ENCODE measurements around the gene KCNN2.

The KCNN2 gene

GRCh38 chr5:114319821-114320220 lies 42.0 kb upstream of the KCNN2 start (continued):
- TF ChIP-seq ZNF394 (tag by site-specific recombination; IDR thresholded peaks at IDR 0.05; ENCODE audit: borderline replicate concordance) (no peak), ZFP69B (tag by site-specific recombination; IDR thresholded peaks at IDR 0.05) (no peak), ZSCAN30 (tag by site-specific recombination; IDR thresholded peaks at IDR 0.05) (no peak), ZNF621 (tag by site-specific recombination; IDR thresholded peaks at IDR 0.05) (no peak), ZBTB1 (tag by site-specific recombination; IDR thresholded peaks at IDR 0.05) (no peak), ZNF214 (tag by site-specific recombination; IDR thresholded peaks at IDR 0.05; ENCODE audit: borderline replicate concordance) (no peak), ZFHX2 (tag by site-specific recombination; conservative IDR thresholded peaks at IDR 0.05) (no peak)

- Histone ChIP-seq H3K36me3 (ENCODE audit: control insufficient read depth in 2 of 2, insufficient read depth in 1 of 2, low read length in 2 of 2) (no peaks in the 10 kb centered on the region), H3K4me3 (ENCODE audit: low read depth, low read length) (no peak overlapping the region), H3K4me1 (ENCODE audit: control insufficient read depth, insufficient read depth, low read length) (no peaks in the 10 kb centered on the region), H3K9me3 (ENCODE audit: control insufficient read depth, insufficient read depth, low read depth, low read length) (no peaks in the 10 kb centered on the region), H3K27ac (ENCODE audit: extremely low read depth, low read depth, low read length) (no peak overlapping the region)
- CTCF ChIA-PET: no interaction called here
- POLR2A ChIA-PET: no interaction called here
- TF ChIP-seq ZNF416 (tag by site-specific recombination; IDR thresholded peaks at IDR 0.05) (no peak), ZNF2 (tag by site-specific recombination; IDR thresholded peaks at IDR 0.05) (no peak), ZNF843 (tag by site-specific recombination; IDR thresholded peaks at IDR 0.05) (no peak), ZNF585B (tag by site-specific recombination; IDR thresholded peaks at IDR 0.05) (no peak), ZNF792 (tag by site-specific recombination; IDR thresholded peaks at IDR 0.05) (no peak), ZNF292 (tag by site-specific recombination; IDR thresholded peaks at IDR 0.05; ENCODE audit: borderline replicate concordance, low read depth) (no peak), ATF2 (tag by site-specific recombination; IDR thresholded peaks at IDR 0.05; ENCODE audit: low read depth) (0 out of 2 replicates have a peak, but pooled peaks have one; percentile 23)
Measured at GRCh38 chr5:114324282-114324681, 37.6 kb upstream of the KCNN2 start.

- no peak for TF ChIP-seq KLF8 (tag by site-specific recombination; IDR thresholded peaks at IDR 0.05)
- no peak for TF ChIP-seq ZNF391 (tag by site-specific recombination; IDR thresholded peaks at IDR 0.05; ENCODE audit: borderline replicate concordance, low read depth)
- no peak for TF ChIP-seq ZNF768 (tag by site-specific recombination; IDR thresholded peaks at IDR 0.05)
- ChIA-PET CTCF (no interaction called here), POLR2A (no interaction called here)
- Histone ChIP-seq H3K9me3 (ENCODE audit: control insufficient read depth, insufficient read depth, low read depth, low read length) (no peaks in the 10 kb centered on the region), H3K4me1 (ENCODE audit: control insufficient read depth, insufficient read depth, low read length) (no peaks in the 10 kb centered on the region), H3K27ac (ENCODE audit: extremely low read depth, low read depth, low read length) (no peak overlapping the region), H3K4me3 (ENCODE audit: low read depth, low read length) (no peak overlapping the region), H3K36me3 (ENCODE audit: control insufficient read depth in 2 of 2, insufficient read depth in 1 of 2, low read length in 2 of 2) (no peaks in the 10 kb centered on the region)
Measured at GRCh38 chr5:114325541-114325940, 36.3 kb upstream of the KCNN2 start.

- H3K27ac ChIP-seq (ENCODE audit: extremely low read depth, low read depth, low read length): no peak overlapping the region
- CTCF ChIA-PET: no interaction called here
- H3K4me1 ChIP-seq (ENCODE audit: control insufficient read depth, insufficient read depth, low read length): no peaks in the 10 kb centered on the region
- no peak for TF ChIP-seq MEIS1 (CRISPR knock-in tag; IDR thresholded peaks at IDR 0.05; ENCODE audit: borderline replicate concordance)
- TF ChIP-seq ZNF518A (tag by site-specific recombination; conservative IDR thresholded peaks at IDR 0.05; ENCODE audit: low read depth): no peak
- no peak for TF ChIP-seq ZNF140 (tag by site-specific recombination; IDR thresholded peaks at IDR 0.05)
- no peak for TF ChIP-seq YY1 (tag by site-specific recombination; IDR thresholded peaks at IDR 0.05)
- no peak for TF ChIP-seq HOXA7 (CRISPR knock-in tag; IDR thresholded peaks at IDR 0.05; ENCODE audit: borderline replicate concordance)
- no peak for TF ChIP-seq ZNF37A (tag by site-specific recombination; IDR thresholded peaks at IDR 0.05)
- TF ChIP-seq ZXDB (tag by site-specific recombination; IDR thresholded peaks at IDR 0.05): no peak
- no peak for TF ChIP-seq ZNF624 (tag by site-specific recombination; IDR thresholded peaks at IDR 0.05)
- no peak for TF ChIP-seq ZNF621 (tag by site-specific recombination; IDR thresholded peaks at IDR 0.05)
- TF ChIP-seq ZNF202 (tag by site-specific recombination; IDR thresholded peaks at IDR 0.05; ENCODE audit: borderline replicate concordance): no peak
- no peak for TF ChIP-seq ZNF2 (tag by site-specific recombination; IDR thresholded peaks at IDR 0.05)
- no peak overlapping the region for H3K4me3 ChIP-seq (ENCODE audit: low read depth, low read length)
- POLR2A ChIA-PET: no interaction called here
- no peaks in the 10 kb centered on the region for H3K9me3 ChIP-seq (ENCODE audit: control insufficient read depth, insufficient read depth, low read depth, low read length)
- no peaks in the 10 kb centered on the region for H3K36me3 ChIP-seq (ENCODE audit: control insufficient read depth in 2 of 2, insufficient read depth in 1 of 2, low read length in 2 of 2)
Measured at GRCh38 chr5:114327474-114327873, 34.4 kb upstream of the KCNN2 start.
